AG04449 (cell line): Measurements from ENCODE around the gene SOWAHA.

ENCODE experiments used
- CTCF ChIA-PET: fragments of 350-600 bp; formaldehyde crosslinking; extraction: SDS; loops from one replicate; lab custom pipeline; 2021; ENCODE audit warnings: antibody characterized with exemption; lab: Yijun Ruan, JAX
- POLR2A ChIA-PET: fragments of 400-600, 350-600 bp; formaldehyde crosslinking; extraction: SDS; loops from one replicate; lab custom pipeline; 2020; ENCODE audit warnings: antibody characterized with exemption, inconsistent platforms; lab: Yijun Ruan, JAX
- DNase-seq: peaks from one replicate; pipeline ENCODE4 v3.0.0-alpha.2; 2010; ENCODE audit warnings: low read depth, low spot score
- H3K4me3 ChIP-seq: 2 replicates; pipeline ENCODE4 v1.5.1; 2011; ENCODE audit warnings: low read depth, mild to moderate bottlenecking, control low read depth, low read length
- CTCF ChIP-seq: IDR thresholded peaks from one replicate; pipeline ENCODE4 v1.5.1; 2011; ENCODE audit warnings: mild to moderate bottlenecking, moderate library complexity, low read length, control low read depth, inconsistent platforms; ENCODE audit not compliant: insufficient read depth; ENCODE audit errors: missing control alignments

Gene SOWAHA

GRCh38 chr5:132825033-132825833 is 12.1 kb downstream of the SOWAHA start:
- H3K4me3 ChIP-seq = no peak overlapping the region
- TF ChIP-seq CTCF = no peak
- CTCF ChIA-PET = interaction anchor here (1.1 to 14.0 kb wide), 6 partner anchors 7 to 74 kb away, joined by 3 to 317 read pairs (median 5); partner anchors contain the start of genes CCNI2 and SOWAHA
- DNase-seq = no peak
- POLR2A ChIA-PET = no interaction called here

- no peak for DNase-seq
- ChIA-PET POLR2A (no interaction called here), CTCF (interaction anchor here (0.9 to 14.0 kb wide), 6 partner anchors 8 to 440 kb away, joined by 3 to 317 read pairs (median 5); partner anchors contain the start of genes CCNI2 and SOWAHA)
- no peak for TF ChIP-seq CTCF
- no peak overlapping the region for H3K4me3 ChIP-seq
These were observed 12.8 kb downstream of the SOWAHA start for GRCh38 chr5:132825834-132826391.

- CTCF ChIA-PET = interaction anchor here (0.7 to 14.0 kb wide), 11 partner anchors 8 to 441 kb away, joined by 3 to 317 read pairs (median 7); partner anchors contain the start of genes CCNI2, GDF9, SOWAHA and UQCRQ
- DNase-seq = no peak
- POLR2A ChIA-PET = no interaction called here
- H3K4me3 ChIP-seq = no peak overlapping the region
- no peak for TF ChIP-seq CTCF
These were observed 13.5 kb downstream of the SOWAHA start for GRCh38 chr5:132826424-132827082.

- ChIA-PET POLR2A (no interaction called here), CTCF (interaction anchor here (0.6 to 12.8 kb wide), 13 partner anchors 10 to 301 kb away, joined by 3 to 197 read pairs (median 8); partner anchors contain the start of genes GDF9, SOWAHA and UQCRQ)
- DNase-seq = no peak
- TF ChIP-seq CTCF = no peak
- no peak overlapping the region for H3K4me3 ChIP-seq
These were observed 15.0 kb downstream of the SOWAHA start for GRCh38 chr5:132827943-132828673.

GRCh38 chr5:132828846-132829494 is 15.9 kb downstream of the SOWAHA start:
- H3K4me3 ChIP-seq = no peak overlapping the region; the same call in 1 of the 2 replicates
- CTCF ChIA-PET = interaction anchor here (0.7 to 12.8 kb wide), 24 partner anchors 10 to 302 kb away, joined by 3 to 197 read pairs (median 5); partner anchors contain the start of genes GDF9, SOWAHA and UQCRQ
- no peak for TF ChIP-seq CTCF
- POLR2A ChIA-PET = no interaction called here
- DNase-seq = no peak
